ENCODE data around the gene LCP1.

The LCP1 gene

GRCh38 chr13:46094478-46094877, 87.5 kb downstream of the LCP1 start:
- no peak for DNase-seq

DNA sequence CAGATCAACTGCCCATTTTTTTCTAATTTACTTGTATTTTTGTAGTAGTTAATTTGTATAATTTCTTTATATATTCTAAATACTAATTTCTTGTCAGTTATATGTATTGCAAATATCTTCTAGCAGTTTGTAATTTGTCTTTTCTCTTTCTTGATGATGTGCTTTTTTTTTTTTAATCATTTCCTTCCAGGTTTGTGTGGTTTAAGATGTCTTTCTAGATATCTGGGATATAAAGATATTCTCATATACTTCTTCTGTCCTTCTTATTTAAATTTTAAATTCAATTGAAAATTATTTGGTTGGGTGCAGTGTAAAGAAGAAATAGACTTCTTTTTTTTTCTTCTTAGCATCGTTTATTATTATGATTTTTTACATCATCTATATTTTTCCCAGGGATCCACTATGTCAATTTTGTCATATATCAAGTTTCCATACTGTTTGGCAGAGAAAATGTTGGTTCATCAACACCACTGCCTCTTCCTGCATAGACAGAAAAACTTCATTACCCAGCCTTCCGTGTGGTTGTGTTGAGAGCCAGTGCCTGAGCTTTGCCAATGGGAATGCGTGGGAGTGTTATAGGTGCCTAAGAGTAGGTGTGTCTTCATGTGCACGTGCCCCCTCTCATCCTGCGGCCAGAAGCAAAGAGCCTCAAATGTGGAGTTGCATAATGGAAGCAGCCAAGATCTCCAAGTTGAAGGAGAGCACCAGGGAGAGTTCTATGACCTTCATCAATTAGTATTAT, 93.0 kb downstream of the LCP1 start:
- no peak for DNase-seq

GRCh38 chr13:46087481-46087880, 94.5 kb downstream of the LCP1 start:
- DNase-seq, result no peak

DNA sequence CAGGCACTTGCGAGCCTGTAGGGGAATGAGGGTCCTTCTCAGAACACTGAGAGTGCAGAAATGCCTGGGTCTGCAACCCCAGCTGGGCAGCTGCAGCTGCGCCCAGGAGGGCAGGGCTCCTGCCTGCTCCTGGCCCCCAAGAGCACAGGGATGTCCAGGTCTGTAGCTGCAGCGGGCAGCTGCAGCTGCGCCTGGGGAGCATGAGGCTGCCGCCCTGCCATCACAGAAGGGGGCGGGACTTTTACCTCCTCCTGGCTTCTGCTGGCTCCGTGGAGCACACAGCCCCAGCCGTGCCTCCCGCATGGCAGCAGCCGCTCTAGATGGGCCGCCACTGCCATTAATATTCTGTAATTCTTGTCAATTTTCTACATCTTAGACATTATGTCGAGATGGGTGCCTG, 95.0 kb downstream of the LCP1 start:
- DNase-seq, result no peak

- no peak for DNase-seq
Observed at GRCh38 chr13:46086421-46086922, 95.5 kb downstream of the LCP1 start.

DNA sequence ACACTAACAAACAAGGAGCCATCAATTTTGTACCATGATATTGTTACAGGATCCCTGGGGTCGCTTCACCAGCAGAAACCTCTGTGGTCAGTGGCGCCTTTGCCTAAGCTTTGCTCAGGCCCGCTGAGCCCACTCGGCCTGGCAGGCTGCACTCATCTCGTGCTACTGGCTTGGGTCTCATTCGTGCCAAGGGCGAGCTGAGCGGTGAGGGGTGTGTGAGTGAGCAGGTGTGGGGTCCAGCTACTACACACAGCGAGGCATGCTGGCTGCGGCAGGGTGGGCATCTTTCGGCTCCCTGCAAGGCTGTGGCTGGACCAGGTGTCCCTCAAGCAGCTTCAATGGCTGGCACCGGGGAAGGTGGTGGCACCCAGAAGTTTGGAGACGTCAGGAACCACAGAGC, 96.2 kb downstream of the LCP1 start:
- no peak for DNase-seq

GRCh38 chr13:46082324-46082723, 99.7 kb downstream of the LCP1 start:
- DNase-seq, result no peak

DNA sequence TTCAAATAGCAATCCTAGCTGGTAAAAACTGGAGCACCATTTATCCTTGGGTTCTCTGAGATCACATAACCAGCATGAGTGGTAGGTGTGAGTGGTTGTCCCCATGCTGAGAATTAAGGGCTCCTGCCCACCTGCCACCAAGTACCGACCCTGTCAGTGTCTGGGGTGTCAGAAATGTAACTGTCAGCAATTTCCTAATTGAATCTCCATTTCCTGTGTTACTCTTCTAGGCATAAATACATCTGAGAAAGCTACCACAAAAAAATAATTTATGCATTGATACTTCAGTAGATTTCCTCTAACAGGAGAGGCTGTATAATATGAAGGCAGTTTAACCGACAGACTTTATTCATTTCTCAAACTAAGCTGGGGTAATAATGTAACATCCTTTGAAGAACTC, 102.2 kb downstream of the LCP1 start:
- no peak for DNase-seq

DNA sequence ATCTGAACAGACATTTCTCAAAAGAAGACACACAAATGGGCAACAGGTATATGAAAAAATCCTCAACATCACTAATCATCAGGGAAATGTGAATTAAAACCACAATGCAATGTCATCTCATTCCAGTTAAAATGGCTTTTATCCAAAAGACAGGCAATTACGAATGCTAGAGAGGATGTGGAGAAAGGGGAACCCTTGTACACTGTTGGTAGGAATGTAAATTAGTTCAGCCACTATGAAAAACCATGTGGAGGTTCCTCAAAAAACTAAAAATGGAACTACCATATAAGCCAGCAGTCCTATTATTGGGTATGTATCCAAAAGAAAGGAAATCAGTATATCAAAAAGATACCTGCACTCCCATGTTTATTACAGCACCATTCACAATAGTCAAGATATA, 104.7 kb downstream of the LCP1 start:
- no peak for DNase-seq

DNA sequence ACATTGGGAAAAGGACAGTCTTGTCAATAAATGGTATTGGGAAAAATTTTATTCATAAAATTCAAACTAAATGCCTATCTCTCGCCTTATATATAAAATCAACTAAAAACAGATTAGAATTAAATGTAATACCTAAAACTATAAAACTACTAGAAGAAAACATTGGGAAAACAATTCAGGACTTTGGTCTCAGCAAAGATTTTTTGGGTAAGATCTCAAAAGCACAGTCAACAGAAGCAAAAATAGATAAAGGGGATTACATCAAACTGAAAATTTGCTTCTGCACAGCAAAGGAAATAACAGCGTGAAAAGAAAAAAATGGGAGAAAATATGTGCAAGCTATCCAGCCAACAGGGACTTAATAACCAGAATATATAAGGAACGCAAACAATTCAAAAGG, 105.2 kb downstream of the LCP1 start:
- DNase-seq, result no peak

Data from stimulated activated CD4-positive, alpha-beta T cell treated with anti-CD3 and anti-CD28 coated beads, Interleukin-15, amount 100 ng/mL, for 24 hours (primary cell).